ENCODE results near the gene UBE3D. TPM values are rescaled to one million over a fixed set of nuclear protein-coding genes. Genes with fewer than 3 reads are reported as not detected.

Gene UBE3D
- total RNA-seq, 1 donor, result 7.0 TPM

GRCh38 chr6:82872185-82872584, 193.5 kb downstream of the UBE3D start:
- no peak for DNase-seq (ENCODE audit: low read depth)
- TF ChIP-seq, protein P1, sequence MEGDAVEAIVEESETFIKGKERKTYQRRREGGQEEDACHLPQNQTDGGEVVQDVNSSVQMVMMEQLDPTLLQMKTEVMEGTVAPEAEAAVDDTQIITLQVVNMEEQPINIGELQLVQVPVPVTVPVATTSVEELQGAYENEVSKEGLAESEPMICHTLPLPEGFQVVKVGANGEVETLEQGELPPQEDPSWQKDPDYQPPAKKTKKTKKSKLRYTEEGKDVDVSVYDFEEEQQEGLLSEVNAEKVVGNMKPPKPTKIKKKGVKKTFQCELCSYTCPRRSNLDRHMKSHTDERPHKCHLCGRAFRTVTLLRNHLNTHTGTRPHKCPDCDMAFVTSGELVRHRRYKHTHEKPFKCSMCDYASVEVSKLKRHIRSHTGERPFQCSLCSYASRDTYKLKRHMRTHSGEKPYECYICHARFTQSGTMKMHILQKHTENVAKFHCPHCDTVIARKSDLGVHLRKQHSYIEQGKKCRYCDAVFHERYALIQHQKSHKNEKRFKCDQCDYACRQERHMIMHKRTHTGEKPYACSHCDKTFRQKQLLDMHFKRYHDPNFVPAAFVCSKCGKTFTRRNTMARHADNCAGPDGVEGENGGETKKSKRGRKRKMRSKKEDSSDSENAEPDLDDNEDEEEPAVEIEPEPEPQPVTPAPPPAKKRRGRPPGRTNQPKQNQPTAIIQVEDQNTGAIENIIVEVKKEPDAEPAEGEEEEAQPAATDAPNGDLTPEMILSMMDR (IDR thresholded peaks at IDR 0.05; ENCODE audit: insufficient read depth, low read length), result no peak
- no peak overlapping the region for H3K4me3 ChIP-seq (ENCODE audit: low read depth, low read length)

GRCh38 chr6:82870582-82871172, 195.0 kb downstream of the UBE3D start:
- TF ChIP-seq, protein P1 (IDR thresholded peaks at IDR 0.05; ENCODE audit: insufficient read depth, low read length), result no peak

DNA sequence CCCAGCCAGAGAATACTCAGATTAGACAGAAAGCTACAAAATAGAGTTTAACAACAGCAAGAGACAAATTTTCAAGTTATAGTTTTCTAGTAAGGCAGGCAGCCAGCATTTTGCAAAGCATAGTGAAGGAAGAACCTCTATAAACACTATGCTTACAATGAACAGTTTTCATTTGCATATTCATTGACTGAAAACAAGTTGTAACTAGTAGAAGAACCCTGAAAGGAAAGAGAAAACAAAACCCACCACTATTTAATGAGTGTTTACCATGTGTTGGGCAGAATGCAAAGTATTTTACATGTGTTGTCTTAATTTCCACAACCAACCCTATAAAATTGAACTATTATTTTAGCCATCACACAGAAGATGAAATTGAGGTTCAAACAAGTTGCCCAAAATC, 196.1 kb downstream of the UBE3D start:
- no peak overlapping the region for H3K4me3 ChIP-seq (ENCODE audit: low read depth, low read length)
- no peak for DNase-seq (ENCODE audit: low read depth)
- TF ChIP-seq, protein P1 (IDR thresholded peaks at IDR 0.05; ENCODE audit: insufficient read depth, low read length), result no peak

More at GRCh38 chr6:82870582-82871172, 195.0 kb downstream of the UBE3D start:
- no peak overlapping the region for H3K4me3 ChIP-seq (ENCODE audit: low read depth, low read length)
- no peak for DNase-seq (ENCODE audit: low read depth)

GRCh38 chr6:82867946-82868345, 197.7 kb downstream of the UBE3D start:
- TF ChIP-seq, protein P1 (IDR thresholded peaks at IDR 0.05; ENCODE audit: insufficient read depth, low read length), result no peak
- no peak overlapping the region for H3K4me3 ChIP-seq (ENCODE audit: low read depth, low read length)
- no peak for DNase-seq (ENCODE audit: low read depth)

GRCh38 chr6:82866446-82866845, 199.2 kb downstream of the UBE3D start:
- TF ChIP-seq, protein P1 (IDR thresholded peaks at IDR 0.05; ENCODE audit: insufficient read depth, low read length), result no peak
- no peak for DNase-seq (ENCODE audit: low read depth)

GRCh38 chr6:82865461-82865860, 200.2 kb downstream of the UBE3D start:
- H3K4me3 ChIP-seq (ENCODE audit: low read depth, low read length), result no peak overlapping the region
- TF ChIP-seq, protein P1 (IDR thresholded peaks at IDR 0.05; ENCODE audit: insufficient read depth, low read length), result no peak
- no peak for DNase-seq (ENCODE audit: low read depth)

More at GRCh38 chr6:82866446-82866845, 199.2 kb downstream of the UBE3D start:
- H3K4me3 ChIP-seq (ENCODE audit: low read depth, low read length), result no peak overlapping the region

GRCh38 chr6:82863781-82864180, 201.9 kb downstream of the UBE3D start:
- no peak overlapping the region for H3K4me3 ChIP-seq (ENCODE audit: low read depth, low read length)
- TF ChIP-seq, protein P1 (IDR thresholded peaks at IDR 0.05; ENCODE audit: insufficient read depth, low read length), result no peak
- no peak for DNase-seq (ENCODE audit: low read depth)
